GM18507 (cell line): Measurements from ENCODE around the gene CEP70.
"Not testable (repeated sequence)": the region's sequence is repeated elsewhere in the genome, so short reads cannot be mapped to it uniquely, and the experiment has no call there.

Experiments
- DNase-seq: peaks from one replicate; pipeline ENCODE4 v3.0.0; 2011; ENCODE audit warnings: low read depth; ENCODE audit not compliant: insufficient read length; ENCODE audit errors: extremely low spot score
- FAIRE-seq: peaks from 2 replicates; lab custom pipeline; 2011; peaks lifted over from hg19 to GRCh38; lab: Jason Lieb, UNC

Gene CEP70

DNA sequence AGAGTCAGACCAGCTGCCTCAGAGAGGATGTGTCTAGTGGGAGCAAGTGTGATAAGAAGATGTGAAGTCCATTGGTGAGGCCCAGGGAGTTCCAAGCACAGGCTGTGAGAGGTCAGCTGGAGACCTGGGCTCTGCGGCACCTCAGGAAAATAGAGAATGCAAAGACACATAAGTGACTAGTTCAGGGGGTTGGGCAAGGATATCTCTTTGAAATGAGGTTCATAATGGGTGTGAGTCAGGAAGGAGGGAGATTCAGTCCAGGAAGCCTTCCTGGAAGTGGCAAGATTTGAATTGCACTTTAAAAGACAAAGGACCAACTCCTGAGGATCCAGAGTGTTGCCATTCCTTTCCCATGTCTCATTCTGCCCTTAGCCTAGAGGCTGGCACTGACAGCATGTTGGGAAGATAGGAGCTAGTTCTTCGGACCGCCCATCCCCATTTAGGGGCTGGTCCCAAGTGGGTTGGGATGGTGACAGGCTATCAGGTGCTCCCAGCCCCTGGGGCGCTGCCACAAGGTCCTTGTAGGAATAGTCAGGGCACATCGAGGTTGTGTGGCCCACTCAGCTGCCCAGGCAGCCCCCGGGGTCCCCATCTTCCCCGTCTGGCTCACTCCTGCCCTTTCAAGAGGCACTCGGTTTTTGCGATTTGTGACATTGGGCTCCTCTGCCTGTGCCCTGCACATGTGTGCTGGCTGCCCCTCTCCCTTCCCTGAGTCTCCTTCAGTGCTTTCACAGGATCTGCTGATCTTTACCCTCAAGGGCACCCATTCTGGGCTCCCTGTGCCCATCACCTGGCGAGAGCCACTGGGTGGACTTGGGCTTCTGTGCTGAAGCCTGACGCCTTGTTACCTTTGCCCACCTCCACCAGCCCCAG, 136.0 kb downstream of the CEP70 start:
- FAIRE-seq (no peak), DNase-seq (no peak)

DNA sequence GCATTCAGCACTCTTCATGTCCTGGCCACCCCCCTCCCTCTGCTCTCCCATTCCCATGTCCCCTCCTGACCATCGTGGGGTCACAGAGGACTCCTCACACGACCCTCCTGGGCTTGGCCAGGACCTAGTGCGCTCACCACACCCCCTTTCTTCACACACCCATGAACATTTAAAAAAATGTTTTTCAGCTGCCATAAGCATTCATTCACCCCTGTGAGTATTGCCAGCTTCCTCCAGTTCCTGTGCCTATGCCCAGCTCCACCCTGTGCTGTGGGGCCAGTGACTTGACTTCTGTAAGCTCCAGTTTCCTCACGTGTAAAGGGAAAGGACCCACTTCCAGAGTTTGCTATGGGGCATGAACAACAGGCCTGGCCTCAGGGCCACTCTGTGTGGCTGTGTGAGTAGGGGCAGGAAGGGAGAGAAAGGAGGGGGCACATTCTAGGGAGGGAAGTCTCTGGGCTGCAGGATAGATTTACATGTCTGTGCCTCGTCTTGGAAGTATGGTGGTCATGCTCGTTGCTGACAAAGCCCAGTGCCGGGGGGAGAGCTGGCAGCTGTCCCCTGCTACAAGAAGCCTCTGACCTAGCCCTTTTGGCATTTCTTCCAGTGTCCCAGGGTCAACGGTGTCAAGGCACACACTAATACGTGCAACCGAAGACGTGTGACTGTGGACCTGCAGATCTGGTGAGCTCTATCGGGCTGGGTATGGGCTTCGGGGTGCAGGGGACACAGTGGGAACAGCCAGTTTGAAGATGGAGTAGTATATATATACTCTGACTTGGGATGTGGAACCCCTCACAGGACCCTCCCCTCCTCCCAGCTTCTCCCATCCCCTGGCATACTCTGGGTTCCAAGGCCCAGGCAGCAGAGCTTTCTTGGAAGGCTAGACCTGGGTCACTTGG, 136.8 kb downstream of the CEP70 start:
- no peak for FAIRE-seq
- DNase-seq: no peak

DNA sequence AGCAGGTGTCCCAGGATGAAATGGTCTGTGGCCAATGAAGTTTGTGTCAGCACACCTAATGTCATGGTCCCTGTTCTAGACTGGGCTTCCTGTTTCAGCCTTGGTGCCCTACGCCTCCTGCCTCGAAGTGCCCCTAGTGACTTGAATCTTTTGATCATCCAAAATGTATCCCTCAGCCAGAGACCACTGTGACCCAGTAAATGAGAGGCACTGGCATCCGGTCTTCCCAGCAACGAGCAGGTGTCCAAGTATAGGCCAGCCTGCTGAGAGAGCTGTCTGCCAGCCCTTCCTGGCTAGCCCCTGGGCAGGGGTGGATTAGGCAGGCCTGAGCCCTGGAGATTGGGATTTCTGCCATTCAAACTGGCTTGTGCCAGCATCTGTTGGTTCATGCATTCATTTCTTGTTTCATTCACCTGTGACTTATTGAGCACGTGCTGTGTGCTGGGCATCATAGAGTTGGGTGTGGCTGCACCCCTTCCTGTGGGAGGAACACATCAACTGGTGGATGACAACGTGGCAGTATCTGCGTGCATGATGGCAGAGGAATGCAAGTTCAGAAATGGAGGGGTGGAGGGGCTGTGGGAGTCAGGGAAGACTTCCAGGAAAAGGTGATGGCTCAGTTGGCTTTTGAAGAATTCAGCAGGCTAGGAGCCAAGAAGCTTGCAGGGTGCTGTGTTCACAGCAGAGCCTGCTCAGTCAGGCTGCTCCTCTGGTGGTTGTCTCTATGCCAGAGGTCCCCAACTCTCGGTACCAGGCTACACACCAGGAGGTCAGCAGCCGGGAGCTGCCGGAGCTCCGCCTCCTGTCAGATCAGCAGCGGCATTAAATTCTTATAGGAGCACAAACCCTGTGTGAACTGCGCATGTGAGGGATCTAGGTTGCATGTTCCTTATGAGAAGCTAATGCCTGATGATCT, 138.0 kb downstream of the CEP70 start:
- DNase-seq (no peak), FAIRE-seq (no peak)

DNA sequence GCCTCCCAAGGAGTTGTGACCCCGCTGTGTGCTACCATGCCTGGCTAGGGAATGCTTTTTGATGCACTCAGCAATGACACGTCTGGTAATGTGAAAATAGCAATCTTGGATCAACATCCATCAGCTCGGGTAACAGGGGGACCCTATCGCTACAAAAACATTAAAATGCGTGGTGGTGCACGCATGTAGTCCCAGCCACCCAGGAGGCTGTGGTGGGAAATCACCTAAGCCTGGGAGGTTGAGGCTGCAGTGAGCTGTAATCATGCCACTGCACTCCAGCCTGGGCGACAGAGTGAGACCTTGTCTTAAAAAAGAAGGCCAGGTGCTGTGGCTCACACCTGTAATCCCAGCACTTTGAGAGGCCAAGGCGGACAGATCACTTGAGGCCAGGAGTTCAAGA, 140.1 kb downstream of the CEP70 start:
- DNase-seq, FAIRE-seq: not testable (repeated sequence)

DNA sequence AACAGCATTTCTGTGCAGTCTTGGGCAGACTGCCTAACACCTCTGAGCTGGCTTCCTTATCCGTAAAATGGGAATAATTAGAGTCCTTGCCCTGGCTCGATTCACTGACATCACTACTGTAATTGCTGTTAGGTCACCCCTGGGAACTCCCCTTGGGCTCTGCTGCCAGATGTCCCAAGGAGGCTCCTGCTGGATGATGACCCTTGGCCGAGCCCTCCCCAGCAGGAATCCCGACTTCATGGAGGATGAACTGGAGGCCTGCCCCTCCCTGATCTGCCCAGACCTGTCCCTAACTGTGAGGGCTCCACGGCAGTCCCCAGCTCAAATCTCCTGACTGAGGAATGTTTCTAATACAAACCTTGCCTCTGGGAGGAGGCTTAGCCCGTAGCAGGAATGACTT, 141.6 kb downstream of the CEP70 start:
- DNase-seq (no peak), FAIRE-seq (no peak)

DNA sequence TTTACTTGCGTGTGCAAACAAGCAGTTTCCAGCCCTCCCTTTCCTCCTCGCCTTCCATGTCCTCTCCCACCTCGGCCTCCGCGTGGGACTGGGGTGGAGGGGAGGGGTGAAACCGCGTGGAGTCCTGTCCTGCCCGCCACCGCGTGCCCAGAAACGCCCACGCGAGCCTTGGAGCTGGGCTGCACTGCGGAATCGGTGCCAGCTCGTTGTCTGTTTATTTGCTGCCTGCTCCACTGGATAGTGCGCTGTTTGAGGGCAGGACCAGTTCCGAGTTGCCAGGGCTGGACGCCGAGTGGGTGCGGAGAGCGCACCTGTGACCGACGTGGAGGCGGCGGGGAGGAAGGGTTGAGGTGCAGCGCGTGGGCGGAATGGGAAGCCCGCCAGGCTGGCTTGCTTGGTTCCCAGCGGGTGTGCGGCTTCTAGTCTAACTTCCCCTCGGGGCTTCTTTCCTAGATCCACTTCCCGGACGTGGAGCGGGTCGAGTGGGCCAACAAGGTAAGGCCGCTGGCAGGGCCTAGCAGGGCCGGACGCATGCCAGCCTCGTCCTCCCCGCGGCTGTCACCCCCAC, 142.4 kb downstream of the CEP70 start:
- FAIRE-seq (no peak), DNase-seq (no peak)

DNA sequence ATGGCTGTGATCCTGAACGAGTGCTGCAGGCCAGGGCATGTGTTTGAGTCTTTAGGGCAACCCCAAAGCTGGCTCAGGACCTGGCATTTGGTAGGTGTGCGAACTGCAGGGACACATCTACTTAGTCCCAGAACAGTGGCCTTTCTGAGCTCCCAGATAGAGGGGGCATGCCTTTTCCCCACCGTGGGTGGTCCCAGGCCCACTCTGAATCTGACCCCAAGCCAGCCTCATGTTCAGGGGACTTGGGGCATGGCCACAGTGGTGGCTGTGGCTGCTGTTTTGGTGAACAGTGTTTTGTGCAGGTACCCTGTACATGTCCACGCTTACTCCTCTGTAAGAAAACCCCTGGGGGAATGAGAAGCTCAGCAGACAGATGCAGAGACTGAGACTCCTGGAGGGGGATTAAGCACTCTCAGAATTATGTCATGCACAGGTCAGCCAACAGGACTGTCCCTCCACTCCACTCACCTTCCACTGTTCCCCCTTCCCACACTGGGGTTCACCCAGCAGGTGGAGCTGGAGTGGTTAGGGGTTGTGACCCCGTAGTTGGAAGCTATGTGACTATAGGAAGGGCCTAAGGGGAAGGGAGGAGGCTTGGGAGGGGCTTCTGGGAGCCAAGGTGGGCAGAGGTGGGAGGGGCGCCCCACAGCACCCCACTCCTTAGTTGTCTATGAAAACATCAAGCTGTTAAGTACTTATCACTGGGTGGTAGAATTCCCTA, 143.2 kb downstream of the CEP70 start:
- FAIRE-seq: no peak

DNA sequence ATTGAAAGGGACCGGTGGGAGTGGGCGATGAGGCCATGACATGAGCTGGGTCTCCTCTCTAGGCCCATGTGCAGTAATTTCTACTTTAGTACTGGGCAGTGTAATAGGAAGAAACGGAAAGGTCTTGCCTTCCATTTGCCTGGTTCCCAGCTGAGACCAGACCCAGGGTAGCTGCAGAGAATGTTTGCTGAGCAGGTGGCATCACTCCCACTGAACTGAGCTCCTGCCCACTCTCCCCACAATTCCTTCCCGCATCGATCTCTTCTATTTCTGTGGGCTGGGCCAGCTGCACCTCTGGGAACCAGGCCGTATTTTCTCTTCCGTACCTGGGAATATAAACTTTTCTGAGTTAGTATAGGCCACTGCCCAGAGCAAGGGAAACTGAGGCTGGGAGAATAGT, 143.9 kb downstream of the CEP70 start:
- FAIRE-seq (no peak), DNase-seq (no peak)

More for the DNA sequence above, 143.2 kb downstream of the CEP70 start:
- no peak for DNase-seq

DNA sequence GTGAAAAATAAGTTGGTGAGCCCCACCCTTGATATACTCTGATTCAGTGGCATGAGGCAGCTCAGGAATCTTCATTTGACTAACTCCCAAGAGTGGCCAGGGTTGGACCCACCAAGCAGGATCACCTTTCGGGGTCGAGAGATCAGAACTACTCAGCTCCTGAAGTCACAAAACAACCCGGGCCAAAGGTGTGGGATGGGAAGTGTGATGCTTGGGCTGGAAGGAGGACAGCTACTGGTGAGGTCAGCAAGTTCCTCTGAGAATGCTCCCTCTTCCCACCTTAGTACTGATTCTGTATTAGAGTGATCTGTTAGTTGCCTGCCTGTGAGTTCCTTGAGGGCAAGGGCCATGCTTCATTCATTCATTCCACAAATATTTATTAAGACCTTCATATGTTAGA, 144.6 kb downstream of the CEP70 start:
- DNase-seq (no peak), FAIRE-seq (no peak)

DNA sequence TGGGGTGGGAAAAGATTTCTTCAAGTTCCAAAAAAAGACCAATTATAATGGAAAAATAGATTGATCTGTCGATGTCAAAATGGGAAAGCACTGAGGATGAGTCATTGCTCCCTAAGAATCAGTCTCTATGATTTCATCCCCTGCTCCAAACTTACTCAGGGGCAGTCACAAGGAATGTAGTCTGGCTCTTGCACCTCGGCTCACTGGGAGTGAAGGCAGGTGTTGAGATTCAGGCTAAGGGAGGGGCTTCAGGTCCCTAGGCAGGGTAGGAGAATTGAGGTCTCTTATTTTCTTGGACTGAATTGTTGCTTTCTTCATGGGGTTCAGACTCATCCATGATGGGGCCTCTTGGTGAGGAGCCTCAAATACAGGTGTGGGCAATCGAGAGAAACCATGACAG, 145.4 kb downstream of the CEP70 start:
- DNase-seq: no peak
- FAIRE-seq: no peak

DNA sequence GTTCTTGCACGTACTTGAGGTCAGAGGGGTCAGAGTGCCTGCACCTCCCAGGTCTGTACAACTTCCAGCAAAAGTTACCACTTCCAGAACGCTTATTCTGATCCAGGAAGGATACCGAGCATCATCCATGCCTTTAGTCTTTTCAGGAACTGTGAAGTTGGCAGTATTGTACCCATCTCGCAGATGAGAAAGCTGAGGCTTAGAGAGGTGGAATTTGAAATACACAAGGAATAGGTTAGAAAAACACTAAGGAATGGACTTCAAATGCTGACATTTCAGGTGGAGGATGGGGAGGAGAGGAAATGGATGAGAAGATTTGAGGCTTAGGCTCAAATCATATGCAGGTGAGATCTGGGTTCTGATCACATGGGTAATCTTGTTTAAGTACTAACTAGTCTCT, 148.4 kb downstream of the CEP70 start:
- no peak for DNase-seq
- no peak for FAIRE-seq

DNA sequence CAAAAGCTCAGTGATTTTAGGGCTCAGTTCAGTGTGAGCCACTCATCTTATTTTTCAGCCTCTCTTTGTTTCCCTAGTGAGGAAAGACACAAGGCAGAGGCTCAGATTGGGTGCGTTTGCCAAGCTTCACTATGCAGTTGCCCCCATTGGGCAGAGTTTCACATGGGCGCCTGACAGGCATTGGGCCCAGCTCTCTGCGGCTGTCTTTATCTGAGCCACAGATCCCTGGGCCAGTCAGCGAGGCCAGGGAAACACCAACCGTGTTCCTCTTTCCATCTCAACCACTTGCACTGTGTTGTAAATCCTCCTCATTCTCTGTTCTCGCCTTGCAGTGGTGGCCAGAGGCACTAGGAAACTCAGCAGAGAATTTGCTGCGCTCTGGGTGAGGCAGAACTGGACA, 148.8 kb downstream of the CEP70 start:
- FAIRE-seq: no peak
- DNase-seq: no peak
